Measurements from ENCODE around the gene CADPS. TPM values are rescaled to one million over a fixed set of nuclear protein-coding genes. Genes with fewer than 3 reads are reported as not detected.
A peak's percentile ranks its signal among the peaks of the same experiment; 100 is the strongest.

CADPS gene
- polyA plus RNA-seq, 1 of the 3 experiments (the other 2 are of a cell fraction): 5.8 TPM

- no peak for TF ChIP-seq EZH2phosphoT487 (IDR thresholded peaks at IDR 0.05; ENCODE audit: borderline replicate concordance, low read depth)
- no peak for TF ChIP-seq SMC3 (IDR thresholded peaks at IDR 0.05; ENCODE audit: low read depth, low read length)
Observed at GRCh38 chr3:62758296-62759066, 116.7 kb downstream of the CADPS start (continued).

GRCh38 chr3:62757045-62757444, 118.2 kb downstream of the CADPS start:
- Histone ChIP-seq H2AFZ (ENCODE audit: low read depth) (no peak overlapping the region), H3K4me1 (ENCODE audit: control insufficient read depth in 1 of 2, insufficient read depth in 2 of 2, low read depth in 1 of 2, low read length in 1 of 2) (peaks cover 0 to 4% of the 10 kb centered on the region in 2 experiments; a peak in 2 of 4 replicates), H3K27ac (ENCODE audit: low read depth in 2 of 2, low read length in 1 of 2) (no peak overlapping the region), H3K79me2 (ENCODE audit: insufficient read depth) (no peaks in the 10 kb centered on the region), H3F3A (replicated peaks; ENCODE audit: insufficient read depth) (no peaks in the 10 kb centered on the region), H3K36me3 (replicated peaks in 1 of 2; ENCODE audit: control insufficient read depth in 1 of 2, insufficient read depth in 2 of 2, low read length in 1 of 2) (no peaks in the 10 kb centered on the region), H3K4me3 (ENCODE audit: low read depth in 2 of 2, low read length in 1 of 2) (no peak overlapping the region), H3K4me2 (no peak overlapping the region), H4K20me1 (ENCODE audit: insufficient read depth) (no peaks in the 10 kb centered on the region), H3K9ac (no peak overlapping the region), H3K27me3 (ENCODE audit: insufficient read depth) (no peaks in the 10 kb centered on the region), H3K9me3 (no peaks in the 10 kb centered on the region), H3K9me2 (no peaks in the 10 kb centered on the region)
- ChIA-PET POLR2A (no interaction called here), CTCF (interaction anchor here (1.1 to 1.5 kb wide), 2 partner anchors 8 to 77 kb away, joined by 3 to 4 read pairs; no protein-coding TSS in a partner anchor)
- 58% methylated on average over 4 of the region's 4 CpGs for WGBS (ENCODE audit: low lambda C conversion rate)
- no peak for DNase-seq
- TF ChIP-seq MAX (IDR thresholded peaks at IDR 0.05; ENCODE audit: low read depth) (no peak), NRF1 (IDR thresholded peaks at IDR 0.05; ENCODE audit: low read depth, low read length) (no peak), SMC3 (IDR thresholded peaks at IDR 0.05; ENCODE audit: low read depth, low read length) (no peak), REST (IDR thresholded peaks at IDR 0.05; ENCODE audit: low read depth, low read length) (no peak), EZH2phosphoT487 (IDR thresholded peaks at IDR 0.05; ENCODE audit: borderline replicate concordance, low read depth) (no peak)

- TF ChIP-seq MAX (IDR thresholded peaks at IDR 0.05; ENCODE audit: low read depth): no peak
- TF ChIP-seq FOSL2 (IDR thresholded peaks at IDR 0.05; ENCODE audit: borderline replicate concordance, low read depth): no peak
- peak in 1 of 2 experiments; percentile 38; a peak in 1 of 4 replicates for TF ChIP-seq EP300 (IDR thresholded peaks at IDR 0.05; ENCODE audit: borderline replicate concordance in 1 of 2, low read depth in 1 of 2, low read length in 1 of 2)
- Histone ChIP-seq H3K27ac (ENCODE audit: low read depth in 2 of 2, low read length in 1 of 2) (no peak overlapping the region), H2AFZ (ENCODE audit: low read depth) (no peak overlapping the region), H3K36me3 (replicated peaks in 1 of 2; ENCODE audit: control insufficient read depth in 1 of 2, insufficient read depth in 2 of 2, low read length in 1 of 2) (no peaks in the 10 kb centered on the region), H3K9me2 (no peaks in the 10 kb centered on the region), H3K4me2 (no peak overlapping the region), H3K9ac (no peak overlapping the region), H3F3A (replicated peaks; ENCODE audit: insufficient read depth) (no peaks in the 10 kb centered on the region), H3K4me3 (ENCODE audit: low read depth in 2 of 2, low read length in 1 of 2) (no peak overlapping the region), H3K79me2 (ENCODE audit: insufficient read depth) (no peaks in the 10 kb centered on the region), H3K27me3 (ENCODE audit: insufficient read depth) (no peaks in the 10 kb centered on the region), H3K9me3 (no peaks in the 10 kb centered on the region), H3K4me1 (ENCODE audit: control insufficient read depth in 1 of 2, insufficient read depth in 2 of 2, low read depth in 1 of 2, low read length in 1 of 2) (peaks cover 0 to 4% of the 10 kb centered on the region in 2 experiments; a peak in 2 of 4 replicates), H4K20me1 (ENCODE audit: insufficient read depth) (no peaks in the 10 kb centered on the region)
- WGBS (ENCODE audit: low lambda C conversion rate): 67% methylated on average over 8 of the region's 8 CpGs
- ChIA-PET POLR2A (no interaction called here), CTCF (no interaction called here)
- peak; percentile 23 for DNase-seq
Observed at GRCh38 chr3:62755285-62755684, 119.9 kb downstream of the CADPS start.

Measured in SK-N-SH (cell line).